OCI-LY7 (cell line): Measurements from ENCODE around the gene MID1.

Experiments used
- EZH2phosphoT487 ChIP-seq: fragments of 200-600 bp; sonication (generic); IDR thresholded peaks from 2 replicates; pipeline ENCODE4 v1.6.1; 2018; ENCODE audit warnings: low read depth, borderline replicate concordance, mild to moderate bottlenecking, mixed run types, antibody characterized with exemption, low read length, moderate library complexity, mixed read lengths
- TF ChIP-seq, protein P1 (sequence below): fragments of 200-600 bp; sonication (generic); conservative IDR thresholded peaks from 2 replicates; pipeline ENCODE4 v1.5.1; 2014; ENCODE audit warnings: mild to moderate bottlenecking, antibody characterized with exemption, low read length, moderate library complexity, mixed read lengths

DNA sequence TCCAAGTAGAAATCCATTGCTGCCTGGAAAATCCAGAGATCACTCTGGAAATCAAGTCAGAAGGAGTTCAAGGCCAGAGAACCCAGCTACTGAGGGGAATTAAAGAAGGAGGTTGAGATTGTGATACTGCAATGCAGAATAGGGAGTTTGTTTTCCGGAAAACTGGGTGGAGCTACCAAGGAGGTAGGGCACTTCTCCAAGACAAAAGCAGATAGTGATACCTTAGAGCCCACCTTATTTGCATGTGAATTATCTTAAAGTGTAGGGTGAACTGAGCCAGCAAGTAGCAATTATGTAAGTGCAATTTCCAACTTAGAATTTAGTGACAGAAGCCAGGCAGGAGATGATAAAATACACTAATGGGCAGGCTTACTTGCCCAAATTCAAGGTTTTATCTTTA lies 178.9 kb downstream of the MID1 start:
- TF ChIP-seq, protein P1, sequence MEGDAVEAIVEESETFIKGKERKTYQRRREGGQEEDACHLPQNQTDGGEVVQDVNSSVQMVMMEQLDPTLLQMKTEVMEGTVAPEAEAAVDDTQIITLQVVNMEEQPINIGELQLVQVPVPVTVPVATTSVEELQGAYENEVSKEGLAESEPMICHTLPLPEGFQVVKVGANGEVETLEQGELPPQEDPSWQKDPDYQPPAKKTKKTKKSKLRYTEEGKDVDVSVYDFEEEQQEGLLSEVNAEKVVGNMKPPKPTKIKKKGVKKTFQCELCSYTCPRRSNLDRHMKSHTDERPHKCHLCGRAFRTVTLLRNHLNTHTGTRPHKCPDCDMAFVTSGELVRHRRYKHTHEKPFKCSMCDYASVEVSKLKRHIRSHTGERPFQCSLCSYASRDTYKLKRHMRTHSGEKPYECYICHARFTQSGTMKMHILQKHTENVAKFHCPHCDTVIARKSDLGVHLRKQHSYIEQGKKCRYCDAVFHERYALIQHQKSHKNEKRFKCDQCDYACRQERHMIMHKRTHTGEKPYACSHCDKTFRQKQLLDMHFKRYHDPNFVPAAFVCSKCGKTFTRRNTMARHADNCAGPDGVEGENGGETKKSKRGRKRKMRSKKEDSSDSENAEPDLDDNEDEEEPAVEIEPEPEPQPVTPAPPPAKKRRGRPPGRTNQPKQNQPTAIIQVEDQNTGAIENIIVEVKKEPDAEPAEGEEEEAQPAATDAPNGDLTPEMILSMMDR = no peak
- TF ChIP-seq EZH2phosphoT487 = no peak
